CD14-positive monocyte (primary cell): ENCODE measurements around the gene SCGB1C1. TPM values are rescaled to one million over a fixed set of nuclear protein-coding genes. Genes with fewer than 3 reads are reported as not detected.

Experiments
- DNase-seq, 3 donors: peaks; one replicate each; pipeline ENCODE4 v3.0.0-alpha.2; 2011 to 2022
- H2AFZ ChIP-seq: 2 replicates; pipeline ENCODE4 v1.6.0; 2012; ENCODE audit warnings: mild to moderate bottlenecking, low read depth, low read length, inconsistent platforms; ENCODE audit not compliant: insufficient read depth, poor library complexity, severe bottlenecking
- H3K27ac ChIP-seq, 2 donors: 1 replicate in 1 of 2; 2 replicates in 1 of 2; pipeline ENCODE4 v1.5.1; 2012 to 2013; ENCODE audit warnings: low read length in 2 of 2, control low read depth in 1 of 2, inconsistent platforms in 1 of 2, low read depth in 1 of 2, mild to moderate bottlenecking in 1 of 2
- H3K27me3 ChIP-seq, 2 donors: one replicate each; pipeline versions ENCODE4 v1.6.0 to v1.6.1; 2011 to 2013; ENCODE audit warnings: low read length in 2 of 2; ENCODE audit not compliant: control insufficient read depth in 2 of 2, insufficient read depth in 2 of 2
- H3K36me3 ChIP-seq, 2 donors: replicated peaks in 1 of 2; 1 replicate in 1 of 2; 2 replicates in 1 of 2; pipeline versions ENCODE4 v1.5.1 to v1.6.1; 2012 to 2013; ENCODE audit warnings: low read length in 2 of 2, control low read depth in 1 of 2, inconsistent platforms in 1 of 2, mild to moderate bottlenecking in 1 of 2; ENCODE audit not compliant: insufficient read depth in 2 of 2, control insufficient read depth in 1 of 2
- H3K4me1 ChIP-seq, 2 donors: 1 replicate in 1 of 2; 2 replicates in 1 of 2; pipeline versions ENCODE4 v1.5.1 to v1.6.1; 2012 to 2013; ENCODE audit warnings: low read length in 2 of 2, control low read depth in 1 of 2, inconsistent platforms in 1 of 2, mild to moderate bottlenecking in 1 of 2, moderate library complexity in 1 of 2; ENCODE audit not compliant: insufficient read depth in 2 of 2, control insufficient read depth in 1 of 2
- H3K4me2 ChIP-seq: replicated peaks from 2 replicates; pipeline ENCODE3; 2012; ENCODE audit warnings: low read length, moderate library complexity, mild to moderate bottlenecking; ENCODE audit not compliant: poor library complexity, severe bottlenecking; ENCODE audit errors: extremely low read depth
- H3K4me3 ChIP-seq, 3 experiments: fragments of 200-600 bp in 1 of 3; sonication (generic) in 1 of 3; replicated peaks in 1 of 3; 1 replicate in 2 of 3; 2 replicates in 1 of 3; pipeline ENCODE4 v1.5.1; 2011 to 2013; ENCODE audit warnings: low read length in 3 of 3, mild to moderate bottlenecking in 3 of 3, control low read depth in 2 of 3, low read depth in 2 of 3, inconsistent platforms in 1 of 3, moderate library complexity in 1 of 3
- H3K79me2 ChIP-seq: 2 replicates; pipeline ENCODE4 v1.6.0; 2012; ENCODE audit warnings: mild to moderate bottlenecking, control low read depth, inconsistent platforms, low read length, moderate library complexity; ENCODE audit not compliant: insufficient read depth
- H3K9ac ChIP-seq: 2 replicates; pipeline ENCODE4 v1.6.0; 2017; ENCODE audit warnings: low read length, mild to moderate bottlenecking; ENCODE audit not compliant: insufficient read depth, poor library complexity, severe bottlenecking
- H3K9me3 ChIP-seq, 2 donors: replicated peaks in 1 of 2; 1 replicate in 1 of 2; 2 replicates in 1 of 2; pipeline versions ENCODE4 v1.5.1 to v1.6.1; 2012 to 2013; ENCODE audit warnings: low read length in 2 of 2, control low read depth in 1 of 2; ENCODE audit not compliant: control insufficient read depth in 1 of 2, insufficient read depth in 1 of 2
- H4K20me1 ChIP-seq: 2 replicates; pipeline ENCODE4 v1.6.0; 2012; ENCODE audit warnings: mild to moderate bottlenecking, low read length, control low read depth, moderate library complexity; ENCODE audit not compliant: insufficient read depth
- H3K27ac Mint-ChIP-seq, 7 donors: one replicate each; pipeline ENCODE4 v1.8.0; 2020; ENCODE audit warnings: mild to moderate bottlenecking in 7 of 7, mixed read lengths in 7 of 7, moderate library complexity in 6 of 7, inconsistent platforms in 2 of 7
- H3K27me3 Mint-ChIP-seq, 3 donors: one replicate each; pipeline ENCODE4 v1.8.0; 2021 to 2022; ENCODE audit warnings: low read depth in 3 of 3, mild to moderate bottlenecking in 3 of 3, mixed read lengths in 3 of 3, moderate library complexity in 3 of 3, inconsistent platforms in 1 of 3
- H3K36me3 Mint-ChIP-seq, 2 donors: one replicate each; pipeline ENCODE4 v1.8.0; 2020; ENCODE audit warnings: mixed read lengths in 2 of 2, inconsistent platforms in 1 of 2, mild to moderate bottlenecking in 1 of 2
- H3K4me1 Mint-ChIP-seq: one replicate; pipeline ENCODE4 v1.8.0; 2020; ENCODE audit warnings: mild to moderate bottlenecking, mixed read lengths
- H3K4me3 Mint-ChIP-seq, 2 donors: one replicate each; pipeline ENCODE4 v1.8.0; 2020; ENCODE audit warnings: mild to moderate bottlenecking in 2 of 2, mixed read lengths in 2 of 2, moderate library complexity in 1 of 2
- H3K9me3 Mint-ChIP-seq, 7 donors: one replicate each; pipeline ENCODE4 v1.8.0; 2020 to 2022; ENCODE audit warnings: mixed read lengths in 7 of 7, mild to moderate bottlenecking in 6 of 7, moderate library complexity in 6 of 7, inconsistent platforms in 2 of 7
- WGBS: methylation state at CpG from one replicate; pipeline ENCODE4 v1.1.5; 2013; ENCODE audit warnings: missing lambda C conversion rate; ENCODE audit not compliant: insufficient coverage; 5-methylcytosine and 5-hydroxymethylcytosine counted together
- intact Hi-C, 2 donors: fragments of 100-400 bp; cut with micrococcal nuclease; formaldehyde crosslinking; loops; one replicate each; pipeline versions ENCODE4 v1.15.0 to v1.15.1; 2023
- polyA plus RNA-seq, 3 donors: library from polyadenylated mRNA; depleted of rRNA in 1 of 3; unstranded in 2 of 3; stranded (reverse) in 1 of 3; fragments of 300-500 nt in 2 of 3; fragments of >200 nt in 1 of 3; fragmentation: Illumina TruSeq in 2 of 3; gene quantifications; 1 replicate in 2 of 3; 2 replicates in 1 of 3; pipeline ENCODE4 v1.2.3, GENCODE V29; 2012 to 2021
- TF ChIP-seq, protein P1 (sequence below): fragments of 200-600 bp; IDR thresholded peaks from one replicate; pipeline ENCODE4 v1.8.0; 2022; ENCODE audit warnings: antibody characterized with exemption, mild to moderate bottlenecking

The SCGB1C1 gene
- polyA plus RNA-seq, 3 donors, result not detected

DNA sequence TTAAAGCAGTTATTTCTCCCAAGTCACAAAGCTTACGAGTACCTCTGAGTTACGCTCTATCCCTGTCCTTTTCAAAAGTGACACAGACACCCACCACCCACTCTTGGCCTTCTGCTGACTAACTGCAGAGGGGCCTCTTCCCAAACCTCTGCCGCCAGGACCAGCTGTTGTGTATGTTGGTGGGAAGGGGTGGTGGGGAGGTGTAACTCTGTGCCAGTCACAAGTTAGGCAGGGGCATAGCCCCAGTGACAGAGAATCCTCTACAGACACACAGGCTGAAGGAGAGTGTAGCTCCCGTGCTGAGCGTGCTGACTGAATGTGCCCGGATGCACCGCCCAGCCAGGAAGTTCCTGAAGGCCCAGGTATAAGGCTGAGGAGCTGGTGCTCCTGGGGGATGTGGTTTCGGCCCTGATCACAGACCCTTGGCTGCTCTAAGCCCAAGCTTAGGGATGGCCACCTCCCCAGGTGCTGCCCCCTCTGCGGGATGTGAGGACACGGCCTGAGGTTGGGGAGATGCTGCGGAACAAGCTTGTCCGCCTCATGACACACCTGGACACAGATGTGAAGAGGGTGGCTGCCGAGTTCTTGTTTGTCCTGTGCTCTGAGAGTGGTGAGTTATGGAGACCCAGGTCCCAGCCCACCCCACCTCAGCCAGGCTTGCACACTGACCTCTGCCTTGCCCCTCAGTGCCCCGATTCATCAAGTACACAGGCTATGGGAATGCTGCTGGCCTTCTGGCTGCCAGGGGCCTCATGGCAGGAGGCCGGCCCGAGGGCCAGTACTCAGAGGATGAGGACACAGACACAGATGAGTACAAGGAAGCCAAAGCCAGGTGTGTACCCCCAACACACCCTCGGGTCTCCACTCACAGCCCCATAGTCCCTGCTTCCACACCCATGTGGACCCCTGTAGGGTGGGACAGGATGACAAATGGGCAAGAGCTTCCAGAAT lies 19.5 kb downstream of the SCGB1C1 start:
- DNase-seq, result no peak
- H3K27ac Mint-ChIP-seq, result peak overlapping the region in 2 of 7 donors; percentile 37 to 57
- H3K4me1 Mint-ChIP-seq, result peaks cover 24% of the 10 kb centered on the region
- Histone ChIP-seq H2AFZ (no peak overlapping the region), H3K9me3 (no peaks in the 10 kb centered on the region), H3K27me3 (no peaks in the 10 kb centered on the region), H3K4me3 (no peak overlapping the region), H3K4me1 (peaks cover 16 to 27% of the 10 kb centered on the region in 2 donors), H3K27ac (no peak overlapping the region), H3K4me2 (no peak overlapping the region), H4K20me1 (peaks cover 54% of the 10 kb centered on the region), H3K36me3 (peaks cover 65 to 69% of the 10 kb centered on the region in 2 donors), H3K79me2 (peaks cover 30% of the 10 kb centered on the region), H3K9ac (no peak overlapping the region)
- H3K27me3 Mint-ChIP-seq, result peaks cover 0 to 5% (median 2%) of the 10 kb centered on the region in 3 donors
- H3K9me3 Mint-ChIP-seq, result no peaks in the 10 kb centered on the region
- TF ChIP-seq, protein P1, sequence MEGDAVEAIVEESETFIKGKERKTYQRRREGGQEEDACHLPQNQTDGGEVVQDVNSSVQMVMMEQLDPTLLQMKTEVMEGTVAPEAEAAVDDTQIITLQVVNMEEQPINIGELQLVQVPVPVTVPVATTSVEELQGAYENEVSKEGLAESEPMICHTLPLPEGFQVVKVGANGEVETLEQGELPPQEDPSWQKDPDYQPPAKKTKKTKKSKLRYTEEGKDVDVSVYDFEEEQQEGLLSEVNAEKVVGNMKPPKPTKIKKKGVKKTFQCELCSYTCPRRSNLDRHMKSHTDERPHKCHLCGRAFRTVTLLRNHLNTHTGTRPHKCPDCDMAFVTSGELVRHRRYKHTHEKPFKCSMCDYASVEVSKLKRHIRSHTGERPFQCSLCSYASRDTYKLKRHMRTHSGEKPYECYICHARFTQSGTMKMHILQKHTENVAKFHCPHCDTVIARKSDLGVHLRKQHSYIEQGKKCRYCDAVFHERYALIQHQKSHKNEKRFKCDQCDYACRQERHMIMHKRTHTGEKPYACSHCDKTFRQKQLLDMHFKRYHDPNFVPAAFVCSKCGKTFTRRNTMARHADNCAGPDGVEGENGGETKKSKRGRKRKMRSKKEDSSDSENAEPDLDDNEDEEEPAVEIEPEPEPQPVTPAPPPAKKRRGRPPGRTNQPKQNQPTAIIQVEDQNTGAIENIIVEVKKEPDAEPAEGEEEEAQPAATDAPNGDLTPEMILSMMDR, result no peak
- H3K36me3 Mint-ChIP-seq, result peaks cover 56 to 71% of the 10 kb centered on the region in 2 donors
- WGBS, result 100% methylated on average over 6 of the region's 17 CpGs
- H3K4me3 Mint-ChIP-seq, result no peak overlapping the region
- intact Hi-C loops, result no loop called here

DNA sequence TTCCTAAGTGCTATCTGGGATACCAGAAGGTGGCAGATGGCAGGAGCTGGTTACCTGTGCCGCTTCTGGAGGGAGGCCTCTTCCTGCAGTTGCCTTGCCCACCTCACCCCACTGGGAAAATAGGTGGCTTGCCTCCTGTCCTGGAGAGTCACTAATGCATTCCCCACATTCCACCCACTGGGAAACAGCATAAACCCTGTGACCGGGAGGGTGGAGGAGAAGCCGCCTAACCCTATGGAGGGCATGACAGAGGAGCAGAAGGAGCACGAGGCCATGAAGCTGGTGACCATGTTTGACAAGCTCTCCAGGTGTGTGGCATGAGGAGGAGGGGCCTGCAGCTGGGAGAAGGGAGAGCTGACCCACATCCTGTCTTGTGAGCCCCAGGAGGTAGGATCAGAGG lies 20.2 kb downstream of the SCGB1C1 start:
- H3K27me3 Mint-ChIP-seq, result peaks cover 0 to 2% (median 2%) of the 10 kb centered on the region in 3 donors
- Histone ChIP-seq H3K36me3 (peaks cover 65 to 69% of the 10 kb centered on the region in 2 donors), H3K79me2 (peaks cover 28% of the 10 kb centered on the region), H4K20me1 (peaks cover 54% of the 10 kb centered on the region), H3K9me3 (no peaks in the 10 kb centered on the region), H3K4me3 (no peak overlapping the region), H3K27ac (no peak overlapping the region), H3K27me3 (no peaks in the 10 kb centered on the region), H3K4me1 (peaks cover 15 to 24% of the 10 kb centered on the region in 2 donors), H2AFZ (no peak overlapping the region), H3K4me2 (no peak overlapping the region), H3K9ac (no peak overlapping the region)
- H3K27ac Mint-ChIP-seq, result peak overlapping the region in 2 of 7 donors; percentile 35 to 46
- intact Hi-C loops, result no loop called here
- H3K4me3 Mint-ChIP-seq, result no peak overlapping the region
- TF ChIP-seq, protein P1, result no peak
- H3K9me3 Mint-ChIP-seq, result no peaks in the 10 kb centered on the region
- no peak for DNase-seq
- 100% methylated on average over 2 of the region's 4 CpGs for WGBS
- peaks cover 23% of the 10 kb centered on the region for H3K4me1 Mint-ChIP-seq
- peaks cover 58 to 71% of the 10 kb centered on the region in 2 donors for H3K36me3 Mint-ChIP-seq
